Neural cell (in vitro differentiated cells): ENCODE results near the gene TMEM183A. TPM values are rescaled to one million over a fixed set of nuclear protein-coding genes. Genes with fewer than 3 reads are reported as not detected.

Experiments used
- H2AFZ ChIP-seq: fragments of 200-600, 300-800 bp; sonication (generic), shearing (Covaris generic); 2 replicates; pipeline ENCODE4 v1.6.0; 2014; ENCODE audit warnings: low read depth, mild to moderate bottlenecking, antibody characterized with exemption, low read length, moderate library complexity
- H3F3A ChIP-seq: fragments of 200-600 bp; shearing (Covaris generic); 2 replicates; pipeline ENCODE4 v1.6.1; 2016; ENCODE audit warnings: mild to moderate bottlenecking, moderate library complexity, mixed read lengths, antibody characterized with exemption, low read length; ENCODE audit not compliant: insufficient read depth, poor library complexity, severe bottlenecking
- H3K27ac ChIP-seq: fragments of 200-600, 300-800 bp; sonication (generic), shearing (Covaris generic); 2 replicates; pipeline ENCODE4 v1.5.1; 2014; ENCODE audit warnings: mild to moderate bottlenecking, low read length, moderate library complexity
- H3K27me3 ChIP-seq: fragments of 300-800, 200-600 bp; sonication (generic), shearing (Covaris generic); 2 replicates; pipeline ENCODE4 v1.6.0; 2014; ENCODE audit warnings: mild to moderate bottlenecking, low read depth, low read length, moderate library complexity; ENCODE audit not compliant: insufficient read depth
- H3K36me3 ChIP-seq: fragments of 300-800, 200-600 bp; sonication (generic), shearing (Covaris generic); 2 replicates; pipeline ENCODE4 v1.5.1; 2014; ENCODE audit warnings: mild to moderate bottlenecking, antibody characterized with exemption, low read length, moderate library complexity; ENCODE audit not compliant: insufficient read depth
- H3K4me2 ChIP-seq: fragments of 300-800, 200-600 bp; sonication (generic), shearing (Covaris generic); 2 replicates; pipeline ENCODE4 v1.6.0; 2014; ENCODE audit warnings: mild to moderate bottlenecking, low read length
- H3K4me3 ChIP-seq: fragments of 300-800, 200-600 bp; sonication (generic), shearing (Covaris generic); 2 replicates; pipeline ENCODE4 v1.5.1; 2014; ENCODE audit warnings: mild to moderate bottlenecking, low read length, moderate library complexity
- H3K79me2 ChIP-seq: fragments of 200-600 bp; shearing (Covaris generic); replicated peaks from 2 replicates; pipeline ENCODE4 v1.6.0; 2014; ENCODE audit warnings: mild to moderate bottlenecking, low read length, moderate library complexity; ENCODE audit not compliant: insufficient read depth
- H3K9ac ChIP-seq: fragments of 300-800, 200-600 bp; sonication (generic), shearing (Covaris generic); 2 replicates; pipeline ENCODE4 v1.6.1; 2016; ENCODE audit warnings: mild to moderate bottlenecking, low read length, mixed read lengths
- H3K9me2 ChIP-seq: fragments of 200-600 bp; shearing (Covaris generic); 2 replicates; pipeline ENCODE4 v1.6.1; 2016; ENCODE audit warnings: mild to moderate bottlenecking, low read length, mixed read lengths; ENCODE audit not compliant: insufficient read depth
- H3K9me3 ChIP-seq: fragments of 200-600, 300-800 bp; sonication (generic), shearing (Covaris generic); 2 replicates; pipeline ENCODE4 v1.6.1; 2016; ENCODE audit warnings: mild to moderate bottlenecking, mixed run types, low read length, moderate library complexity, mixed read lengths
- H4K20me1 ChIP-seq: fragments of 200-600 bp; shearing (Covaris generic); 2 replicates; pipeline ENCODE4 v1.6.1; 2016; ENCODE audit warnings: mild to moderate bottlenecking, mixed run types; ENCODE audit not compliant: insufficient read depth
- EP300 ChIP-seq: fragments of 450-650 bp; conservative IDR thresholded peaks from 2 replicates; pipeline ENCODE4 v1.6.1; 2014; ENCODE audit warnings: antibody characterized with exemption, mild to moderate bottlenecking, moderate library complexity; ENCODE audit not compliant: poor library complexity, severe bottlenecking
- EZH2 ChIP-seq: fragments of 200-600, 300-800 bp; shearing (Covaris generic), sonication (generic); IDR thresholded peaks from 2 replicates; pipeline ENCODE4 v1.6.1; 2014; ENCODE audit warnings: antibody characterized with exemption, low read length, borderline replicate concordance, mild to moderate bottlenecking; ENCODE audit not compliant: insufficient read depth, poor library complexity, severe bottlenecking
- MXI1 ChIP-seq: fragments of 450-650 bp; conservative IDR thresholded peaks from 2 replicates; pipeline ENCODE4 v1.6.1; 2014; ENCODE audit warnings: antibody characterized with exemption, mild to moderate bottlenecking; ENCODE audit not compliant: poor library complexity, severe bottlenecking
- POLR2AphosphoS5 ChIP-seq: IDR thresholded peaks from 2 replicates; pipeline ENCODE4 v1.6.1; 2012
- RAD21 ChIP-seq: fragments of 450-650 bp; conservative IDR thresholded peaks from 2 replicates; pipeline ENCODE4 v1.6.1; 2014; ENCODE audit warnings: antibody characterized with exemption, mild to moderate bottlenecking, moderate library complexity
- SMC3 ChIP-seq: fragments of 450-650 bp; conservative IDR thresholded peaks from 2 replicates; pipeline ENCODE4 v1.6.1; 2014; ENCODE audit warnings: antibody characterized with exemption, mild to moderate bottlenecking, moderate library complexity; ENCODE audit not compliant: poor library complexity
- TAF1 ChIP-seq: IDR thresholded peaks from 2 replicates; pipeline ENCODE4 v1.6.1; 2012; ENCODE audit warnings: low read depth
- polyA plus RNA-seq: library from polyadenylated mRNA; depleted of rRNA; stranded (reverse); fragments of >200 nt; gene quantifications from 2 replicates; pipeline ENCODE4 v1.2.3, GENCODE V29; 2014
- TF ChIP-seq, protein P1 (sequence below): fragments of 450-650 bp; IDR thresholded peaks from 2 replicates; pipeline ENCODE4 v1.5.1; 2014; ENCODE audit warnings: antibody characterized with exemption, mild to moderate bottlenecking, moderate library complexity; ENCODE audit not compliant: poor library complexity, severe bottlenecking
- TF ChIP-seq, protein P2 (sequence below): IDR thresholded peaks from 2 replicates; pipeline ENCODE4 v1.6.1; 2012; ENCODE audit warnings: borderline replicate concordance

TMEM183A gene
- polyA plus RNA-seq, 1 donor from 2014 or later, result 237 TPM

DNA sequence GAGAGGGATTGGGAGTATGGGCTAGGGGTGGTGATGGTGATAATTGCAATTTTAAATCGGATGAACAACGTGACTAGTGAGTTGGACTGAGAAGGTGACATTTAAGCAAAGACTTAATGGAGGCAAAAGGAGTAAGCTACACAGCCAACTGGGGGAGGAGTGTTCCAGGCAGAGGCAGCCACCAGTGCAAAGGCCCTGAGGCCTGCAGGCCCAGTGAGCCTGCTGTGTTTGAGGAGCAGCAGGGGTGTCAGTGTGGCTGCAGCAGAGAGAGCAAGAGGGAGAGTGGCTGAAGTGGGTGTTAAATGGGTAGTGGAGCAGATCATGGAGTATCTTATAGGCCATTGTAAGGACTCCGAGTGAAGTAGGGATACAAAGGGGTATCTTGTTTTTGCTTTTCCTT lies 59.8 kb downstream of the TMEM183A start:
- no peaks in the 10 kb centered on the region for H3K9me2 ChIP-seq
- no peaks in the 10 kb centered on the region for H3K36me3 ChIP-seq
- no peak overlapping the region for H3K4me2 ChIP-seq
- H3K9ac ChIP-seq, result no peak overlapping the region
- H2AFZ ChIP-seq, result no peak overlapping the region
- no peak overlapping the region for H3K27ac ChIP-seq
- no peaks in the 10 kb centered on the region for H4K20me1 ChIP-seq
- H3K9me3 ChIP-seq, result no peaks in the 10 kb centered on the region
- no peaks in the 10 kb centered on the region for H3K27me3 ChIP-seq
- TF ChIP-seq RAD21 (no peak), SMC3 (no peak), EZH2 (no peak), EP300 (no peak), MXI1 (no peak), TAF1 (no peak), POLR2AphosphoS5 (no peak)
- TF ChIP-seq, protein P1, sequence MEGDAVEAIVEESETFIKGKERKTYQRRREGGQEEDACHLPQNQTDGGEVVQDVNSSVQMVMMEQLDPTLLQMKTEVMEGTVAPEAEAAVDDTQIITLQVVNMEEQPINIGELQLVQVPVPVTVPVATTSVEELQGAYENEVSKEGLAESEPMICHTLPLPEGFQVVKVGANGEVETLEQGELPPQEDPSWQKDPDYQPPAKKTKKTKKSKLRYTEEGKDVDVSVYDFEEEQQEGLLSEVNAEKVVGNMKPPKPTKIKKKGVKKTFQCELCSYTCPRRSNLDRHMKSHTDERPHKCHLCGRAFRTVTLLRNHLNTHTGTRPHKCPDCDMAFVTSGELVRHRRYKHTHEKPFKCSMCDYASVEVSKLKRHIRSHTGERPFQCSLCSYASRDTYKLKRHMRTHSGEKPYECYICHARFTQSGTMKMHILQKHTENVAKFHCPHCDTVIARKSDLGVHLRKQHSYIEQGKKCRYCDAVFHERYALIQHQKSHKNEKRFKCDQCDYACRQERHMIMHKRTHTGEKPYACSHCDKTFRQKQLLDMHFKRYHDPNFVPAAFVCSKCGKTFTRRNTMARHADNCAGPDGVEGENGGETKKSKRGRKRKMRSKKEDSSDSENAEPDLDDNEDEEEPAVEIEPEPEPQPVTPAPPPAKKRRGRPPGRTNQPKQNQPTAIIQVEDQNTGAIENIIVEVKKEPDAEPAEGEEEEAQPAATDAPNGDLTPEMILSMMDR, result no peak
- TF ChIP-seq, protein P2, sequence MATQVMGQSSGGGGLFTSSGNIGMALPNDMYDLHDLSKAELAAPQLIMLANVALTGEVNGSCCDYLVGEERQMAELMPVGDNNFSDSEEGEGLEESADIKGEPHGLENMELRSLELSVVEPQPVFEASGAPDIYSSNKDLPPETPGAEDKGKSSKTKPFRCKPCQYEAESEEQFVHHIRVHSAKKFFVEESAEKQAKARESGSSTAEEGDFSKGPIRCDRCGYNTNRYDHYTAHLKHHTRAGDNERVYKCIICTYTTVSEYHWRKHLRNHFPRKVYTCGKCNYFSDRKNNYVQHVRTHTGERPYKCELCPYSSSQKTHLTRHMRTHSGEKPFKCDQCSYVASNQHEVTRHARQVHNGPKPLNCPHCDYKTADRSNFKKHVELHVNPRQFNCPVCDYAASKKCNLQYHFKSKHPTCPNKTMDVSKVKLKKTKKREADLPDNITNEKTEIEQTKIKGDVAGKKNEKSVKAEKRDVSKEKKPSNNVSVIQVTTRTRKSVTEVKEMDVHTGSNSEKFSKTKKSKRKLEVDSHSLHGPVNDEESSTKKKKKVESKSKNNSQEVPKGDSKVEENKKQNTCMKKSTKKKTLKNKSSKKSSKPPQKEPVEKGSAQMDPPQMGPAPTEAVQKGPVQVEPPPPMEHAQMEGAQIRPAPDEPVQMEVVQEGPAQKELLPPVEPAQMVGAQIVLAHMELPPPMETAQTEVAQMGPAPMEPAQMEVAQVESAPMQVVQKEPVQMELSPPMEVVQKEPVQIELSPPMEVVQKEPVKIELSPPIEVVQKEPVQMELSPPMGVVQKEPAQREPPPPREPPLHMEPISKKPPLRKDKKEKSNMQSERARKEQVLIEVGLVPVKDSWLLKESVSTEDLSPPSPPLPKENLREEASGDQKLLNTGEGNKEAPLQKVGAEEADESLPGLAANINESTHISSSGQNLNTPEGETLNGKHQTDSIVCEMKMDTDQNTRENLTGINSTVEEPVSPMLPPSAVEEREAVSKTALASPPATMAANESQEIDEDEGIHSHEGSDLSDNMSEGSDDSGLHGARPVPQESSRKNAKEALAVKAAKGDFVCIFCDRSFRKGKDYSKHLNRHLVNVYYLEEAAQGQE, result no peak
- H3K79me2 ChIP-seq, result no peaks in the 10 kb centered on the region
- H3K4me3 ChIP-seq, result no peak overlapping the region
- no peaks in the 10 kb centered on the region for H3F3A ChIP-seq

DNA sequence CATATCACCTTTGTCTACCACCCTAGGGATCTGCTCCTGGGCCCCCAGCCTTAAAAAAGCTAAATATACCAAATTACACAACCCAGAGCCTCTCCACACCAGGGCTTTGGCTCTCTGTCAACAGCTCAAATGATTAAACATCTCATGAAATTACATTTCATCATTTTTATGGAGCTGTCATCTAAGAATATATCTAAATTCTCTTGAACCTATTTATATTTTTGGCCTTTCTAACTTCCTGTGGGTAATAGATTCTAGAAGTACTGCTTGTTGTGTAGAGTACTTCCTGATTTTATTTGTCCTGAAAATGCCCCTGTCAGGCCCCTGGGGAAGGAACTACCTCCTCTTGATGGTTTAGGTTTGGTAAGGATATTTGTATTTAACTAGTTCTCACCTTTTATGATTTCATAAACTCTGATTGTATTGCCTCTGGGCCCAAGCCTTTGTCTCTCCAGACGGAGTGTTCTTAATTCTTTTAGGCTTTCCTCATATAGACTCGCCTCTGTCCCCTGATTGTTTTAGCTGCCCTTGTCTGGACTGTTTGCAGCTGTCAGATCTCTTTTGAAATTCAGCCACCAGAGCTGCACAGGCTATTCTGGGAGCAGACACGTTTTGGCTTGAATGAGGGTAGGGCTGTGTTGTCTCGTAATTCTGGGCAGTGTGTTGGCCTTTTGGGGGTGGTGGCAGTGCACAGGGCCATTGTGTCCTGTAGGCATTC lies 62.0 kb downstream of the TMEM183A start:
- Histone ChIP-seq H3K4me3 (no peak overlapping the region), H3K79me2 (no peaks in the 10 kb centered on the region), H4K20me1 (no peaks in the 10 kb centered on the region), H3K4me2 (no peak overlapping the region), H3K9me2 (no peaks in the 10 kb centered on the region), H3K9me3 (no peaks in the 10 kb centered on the region), H2AFZ (no peak overlapping the region), H3K36me3 (no peaks in the 10 kb centered on the region), H3K27me3 (peaks cover 4% of the 10 kb centered on the region), H3F3A (no peaks in the 10 kb centered on the region), H3K9ac (no peak overlapping the region), H3K27ac (no peak overlapping the region)
- no peak for TF ChIP-seq EZH2
- TF ChIP-seq, protein P2, result no peak
- TF ChIP-seq SMC3, result no peak
- TF ChIP-seq RAD21, result no peak
- TF ChIP-seq, protein P1, result no peak
- no peak for TF ChIP-seq TAF1
- TF ChIP-seq POLR2AphosphoS5, result no peak
- no peak for TF ChIP-seq EP300
- TF ChIP-seq MXI1, result no peak
